Psoas muscle (tissue), 8 donors: ENCODE data around the gene FHL3. TPM values are rescaled to one million over a fixed set of nuclear protein-coding genes. Genes with fewer than 3 reads are reported as not detected.
A peak's percentile ranks its signal among the peaks of the same experiment; 100 is the strongest.
"Not testable (repeated sequence)": the region's sequence is repeated elsewhere in the genome, so short reads cannot be mapped to it uniquely, and the experiment has no call there.

Experiments used
- ATAC-seq, 4 donors: fragments of 200-7000 bp; cut with Tn5 transposase; one replicate each; pipeline ENCODE4 v1.9.1; 2020; ENCODE audit warnings: moderate library complexity in 3 of 4, mild to moderate bottlenecking in 2 of 4
- DNase-seq, 2 donors: peaks; one replicate each; pipeline ENCODE4 v3.0.0-alpha.2; 2020
- H3K27ac ChIP-seq: fragments of 200-600 bp; one replicate; pipeline ENCODE4 v1.8.0; 2022
- H3K27me3 ChIP-seq, 3 donors: fragments of 200-600 bp in 1 of 3; one replicate each; pipeline versions ENCODE4 v1.6.1 to v1.8.0; 2013 to 2022; ENCODE audit warnings: low read length in 2 of 3, mild to moderate bottlenecking in 2 of 3, moderate library complexity in 1 of 3; ENCODE audit not compliant: insufficient read depth in 3 of 3
- H3K36me3 ChIP-seq, 2 donors: fragments of 200-600 bp in 1 of 2; one replicate each; pipeline versions ENCODE4 v1.6.1 to v1.8.0; 2013 to 2022; ENCODE audit warnings: low read depth in 1 of 2, mild to moderate bottlenecking in 1 of 2, moderate library complexity in 1 of 2; ENCODE audit not compliant: insufficient read depth in 1 of 2
- H3K4me1 ChIP-seq: fragments of 200-600 bp; one replicate; pipeline ENCODE4 v1.8.0; 2022
- H3K4me3 ChIP-seq: fragments of 200-600 bp; one replicate; pipeline ENCODE4 v1.8.0; 2022; ENCODE audit warnings: mild to moderate bottlenecking
- H3K9me3 ChIP-seq: fragments of 200-600 bp; one replicate; pipeline ENCODE4 v1.8.0; 2022
- WGBS, 3 donors: extraction: QIAGEN DNeasy Blood & Tissue Kit; methylation state at CpG; one replicate each; pipeline versions ENCODE4 v1.1.6 to v1.1.7; 2013; 5-methylcytosine and 5-hydroxymethylcytosine counted together
- intact Hi-C, 2 donors: fragments of 100-400 bp; cut with DNase I; formaldehyde crosslinking; loops; one replicate each; pipeline versions ENCODE4 v1.11.0 to v1.14.2; 2022
- polyA plus RNA-seq, 3 donors: library from polyadenylated mRNA; stranded (reverse); fragments of 200-250 nt; gene quantifications; one replicate each; pipeline ENCODE4 v1.2.3, GENCODE V29; 2013
- total RNA-seq, 4 donors: library from RNA; stranded (reverse); fragmentation: NEBNext Ultra II Directional in 2 of 4; extraction: Animal tissue kit (Norgen Biotek cat#: 25700) in 2 of 4; gene quantifications; one replicate each; pipeline versions ENCODE4 v1.2.1 to v1.2.4, GENCODE V29; 2021 to 2023
- TF ChIP-seq, protein P1 (sequence below): fragments of 200-600 bp; IDR thresholded peaks from one replicate; pipeline ENCODE4 v1.8.0; 2022; ENCODE audit warnings: antibody characterized with exemption
- donor health status: healthy with polysubstance abuse.
- donor health status: DM: no; HTN: no; CAD: no; lungs with moderate emphysema.
- donor health status: Bipolar disorder and iron deficiency.
- donor health status: healthy.
- donor health status: DM: yes; HTN: yes; CAD: no.
- donor health status: DM: no; HTN: no; CAD: no.
- donor health status: DM: no; HTN: no; CAD: no.
- donor health status: DM: yes; HTN: yes; CAD: no.

Gene FHL3
- total and polyA plus RNA-seq, 7 donors: 41.6 to 1,187 (median 491) TPM

DNA sequence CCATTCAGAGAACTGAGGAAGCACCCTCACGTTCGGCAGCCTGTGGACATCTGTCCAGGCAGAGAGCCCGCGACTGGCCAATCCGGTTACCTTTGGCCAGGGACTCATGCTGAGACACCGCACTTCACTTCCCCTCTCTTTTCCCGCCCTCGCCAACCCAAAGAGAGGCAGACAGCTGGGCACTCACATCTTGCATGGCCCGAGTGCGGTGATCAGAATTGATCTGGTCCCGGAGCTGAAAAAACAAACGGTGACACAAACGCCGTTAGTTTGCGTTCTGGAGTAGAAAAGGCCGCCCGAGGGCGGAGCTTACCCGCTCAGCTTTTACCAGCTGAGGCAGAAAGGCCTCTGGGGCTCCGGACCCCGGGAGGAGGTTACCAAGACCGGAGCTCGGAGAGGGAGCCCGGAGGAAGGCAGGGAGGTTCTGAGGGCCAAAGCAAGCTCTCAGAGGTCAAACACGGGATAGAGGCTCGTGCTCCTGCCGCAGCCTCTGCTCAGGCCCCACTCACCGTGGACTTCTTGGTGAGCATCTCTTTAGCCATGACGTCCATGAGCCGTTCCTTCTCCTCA, 15.9 kb downstream of the FHL3 start:
- Histone ChIP-seq H3K4me3 (peak overlapping the region; percentile 76), H3K27ac (peak overlapping the region; percentile 76), H3K36me3 (peaks cover 5 to 37% of the 10 kb centered on the region in 2 donors), H3K9me3 (no peaks in the 10 kb centered on the region), H3K4me1 (peaks cover 27% of the 10 kb centered on the region), H3K27me3 (no peaks in the 10 kb centered on the region)
- ATAC-seq (peak; percentile 10 to 20 (median 12)), DNase-seq (peak; percentile 40 to 75)
- intact Hi-C loops: no loop called here
- 0% methylated on average over 30 of the region's 30 CpGs for WGBS, 3 donors
- TF ChIP-seq, protein P1, sequence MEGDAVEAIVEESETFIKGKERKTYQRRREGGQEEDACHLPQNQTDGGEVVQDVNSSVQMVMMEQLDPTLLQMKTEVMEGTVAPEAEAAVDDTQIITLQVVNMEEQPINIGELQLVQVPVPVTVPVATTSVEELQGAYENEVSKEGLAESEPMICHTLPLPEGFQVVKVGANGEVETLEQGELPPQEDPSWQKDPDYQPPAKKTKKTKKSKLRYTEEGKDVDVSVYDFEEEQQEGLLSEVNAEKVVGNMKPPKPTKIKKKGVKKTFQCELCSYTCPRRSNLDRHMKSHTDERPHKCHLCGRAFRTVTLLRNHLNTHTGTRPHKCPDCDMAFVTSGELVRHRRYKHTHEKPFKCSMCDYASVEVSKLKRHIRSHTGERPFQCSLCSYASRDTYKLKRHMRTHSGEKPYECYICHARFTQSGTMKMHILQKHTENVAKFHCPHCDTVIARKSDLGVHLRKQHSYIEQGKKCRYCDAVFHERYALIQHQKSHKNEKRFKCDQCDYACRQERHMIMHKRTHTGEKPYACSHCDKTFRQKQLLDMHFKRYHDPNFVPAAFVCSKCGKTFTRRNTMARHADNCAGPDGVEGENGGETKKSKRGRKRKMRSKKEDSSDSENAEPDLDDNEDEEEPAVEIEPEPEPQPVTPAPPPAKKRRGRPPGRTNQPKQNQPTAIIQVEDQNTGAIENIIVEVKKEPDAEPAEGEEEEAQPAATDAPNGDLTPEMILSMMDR: no peak

GRCh38 chr1:37987679-37988078, 17.6 kb downstream of the FHL3 start:
- TF ChIP-seq, protein P1: no peak
- no peak overlapping the region for H3K4me3 ChIP-seq
- H3K4me1 ChIP-seq: peaks cover 27% of the 10 kb centered on the region
- DNase-seq (no peak), ATAC-seq (no peak)
- WGBS, 3 donors: 45 to 53% (median 46%) methylated on average over 1 of the region's 1 CpG
- H3K27ac ChIP-seq: no peak overlapping the region
- intact Hi-C loops: no loop called here
- H3K27me3 ChIP-seq: no peaks in the 10 kb centered on the region
- peaks cover 8 to 54% of the 10 kb centered on the region in 2 donors for H3K36me3 ChIP-seq
- H3K9me3 ChIP-seq: no peaks in the 10 kb centered on the region

DNA sequence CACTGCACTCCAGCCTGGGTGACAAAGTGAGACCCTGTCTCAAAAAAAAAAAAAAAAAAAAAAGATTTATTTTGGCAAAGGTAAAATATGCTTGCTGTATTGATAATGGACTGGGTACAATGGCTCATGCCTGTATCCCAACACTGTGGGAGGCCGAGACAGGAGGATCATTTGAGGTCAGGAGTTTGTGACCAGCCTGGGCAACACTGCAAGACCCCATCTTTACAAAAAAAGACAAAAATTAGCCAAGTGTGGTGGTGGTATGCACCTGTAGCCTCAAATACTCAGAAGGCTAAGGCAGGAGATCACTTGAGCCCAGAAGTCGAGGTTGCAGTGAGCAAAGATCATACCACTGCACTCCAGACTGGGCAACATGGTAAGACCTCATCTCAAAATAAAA, 21.8 kb downstream of the FHL3 start:
- intact Hi-C loops: no loop called here
- TF ChIP-seq, protein P1: no peak
- WGBS, 3 donors: 94 to 100% (median 96%) methylated on average over 2 of the region's 2 CpGs
- Histone ChIP-seq H3K36me3 (peaks cover 23 to 96% of the 10 kb centered on the region in 2 donors), H3K27me3 (no peaks in the 10 kb centered on the region), H3K27ac (no peak overlapping the region), H3K4me1 (peaks cover 4% of the 10 kb centered on the region), H3K4me3 (no peak overlapping the region), H3K9me3 (no peaks in the 10 kb centered on the region)
- ATAC-seq (no peak), DNase-seq (no peak)

DNA sequence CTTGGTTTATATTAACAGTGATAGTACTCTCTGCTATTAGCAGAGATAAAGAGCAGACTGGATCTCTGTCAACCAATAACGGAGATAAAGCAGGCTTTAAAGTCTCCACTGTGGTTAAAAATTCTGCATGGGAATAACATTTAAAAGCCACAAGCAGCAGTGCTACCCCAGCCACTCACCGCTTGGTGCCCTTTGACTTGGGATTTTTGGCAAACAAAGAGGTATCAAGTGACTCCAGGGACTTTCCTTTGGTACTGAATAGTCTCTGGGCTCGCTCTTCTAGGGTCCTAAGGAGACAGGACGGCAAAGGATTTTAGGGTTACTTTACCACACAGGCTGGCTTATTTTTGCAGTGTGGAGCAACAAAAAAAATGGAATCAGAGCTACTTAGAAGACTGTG, 26.8 kb downstream of the FHL3 start:
- 44 to 78% (median 50%) methylated on average over 4 of the region's 4 CpGs for WGBS, 3 donors
- no peaks in the 10 kb centered on the region for H3K4me1 ChIP-seq
- no peak overlapping the region for H3K27ac ChIP-seq
- no peak for DNase-seq
- TF ChIP-seq, protein P1: no peak
- no peaks in the 10 kb centered on the region for H3K9me3 ChIP-seq
- H3K27me3 ChIP-seq: no peaks in the 10 kb centered on the region
- peaks cover 26 to 100% of the 10 kb centered on the region in 2 donors for H3K36me3 ChIP-seq
- ATAC-seq: peak in 2 of 4 donors; percentile 19 to 30
- H3K4me3 ChIP-seq: no peak overlapping the region
- intact Hi-C loops: loop anchor here in 1 of 2 donors (5.0 kb wide), 1 partner anchor 86 kb away; no protein-coding TSS in a partner anchor

GRCh38 chr1:37975083-37975482, 30.2 kb downstream of the FHL3 start:
- H3K36me3 ChIP-seq: peaks cover 22 to 97% of the 10 kb centered on the region in 2 donors
- WGBS, 3 donors: 54 to 68% (median 64%) methylated on average over 6 of the region's 6 CpGs

More at GRCh38 chr1:37975083-37975482, 30.2 kb downstream of the FHL3 start:
- TF ChIP-seq, protein P1: peak; percentile 63
- H3K9me3 ChIP-seq, H3K4me3 ChIP-seq, H3K4me1 ChIP-seq, DNase-seq, H3K27me3 ChIP-seq, H3K27ac ChIP-seq: not testable (repeated sequence)
- intact Hi-C loops: loop anchor here (1.0 to 5.0 kb wide), 2 partner anchors 83 to 85 kb away; no protein-coding TSS in a partner anchor
- peak in 3 of 4 donors; percentile 38 to 63 (median 59) for ATAC-seq
